Uterus (tissue), 2 donors: ENCODE data around the gene PCDHGB3.

Experiments
- CTCF ChIP-seq, 4 experiments: fragments of 200-600 bp in 2 of 4; fragments of 450-650 bp in 2 of 4; sonication (generic) in 2 of 4; IDR thresholded peaks; one replicate each; pipeline ENCODE4 v1.5.1; 2016 to 2019; ENCODE audit warnings: antibody characterized with exemption in 4 of 4, mild to moderate bottlenecking in 2 of 4, moderate library complexity in 1 of 4
- POLR2A ChIP-seq, 2 donors: fragments of 450-650 bp; IDR thresholded peaks; one replicate each; pipeline ENCODE4 v1.6.1; 2016; ENCODE audit warnings: antibody characterized with exemption in 2 of 2, mild to moderate bottlenecking in 1 of 2, moderate library complexity in 1 of 2

GRCh38 chr5:141384471-141385267, 14.6 kb downstream of the PCDHGB3 start:
- no peak for TF ChIP-seq CTCF (IDR thresholded peaks at IDR 0.05)
- TF ChIP-seq POLR2A (IDR thresholded peaks at IDR 0.05) = no peak
